ENCODE results near the gene C14orf93. TPM values are rescaled to one million over a fixed set of nuclear protein-coding genes. Genes with fewer than 3 reads are reported as not detected.

The C14orf93 gene
- total and polyA plus RNA-seq, 9 donors, result 8.8 to 15.9 (median 10.9) TPM

GRCh38 chr14:23054000-23054811, 44.3 kb upstream of the C14orf93 start:
- Histone ChIP-seq H3K4me3 (ENCODE audit: low read length) (no peak overlapping the region), H3K4me1 (ENCODE audit: control insufficient read depth, insufficient read depth, low read length) (peaks cover 20% of the 10 kb centered on the region), H3K9me3 (replicated peaks; ENCODE audit: control insufficient read depth, low read depth, low read length) (no peaks in the 10 kb centered on the region), H3K36me3 (ENCODE audit: control insufficient read depth, insufficient read depth, low read length) (peaks cover 11% of the 10 kb centered on the region), H3K27ac (ENCODE audit: low read length) (no peak overlapping the region), H3K27me3 (ENCODE audit: control insufficient read depth, insufficient read depth, low read length) (no peaks in the 10 kb centered on the region)
- no peak for DNase-seq
- WGBS (ENCODE audit: insufficient coverage), result 63% methylated on average over 9 of the region's 17 CpGs

- WGBS (ENCODE audit: insufficient coverage), result 98% methylated on average over 4 of the region's 10 CpGs
- no peak overlapping the region for H3K27ac ChIP-seq (ENCODE audit: low read length)
- DNase-seq, result no peak
- no peak overlapping the region for H3K4me3 ChIP-seq (ENCODE audit: low read length)
- H3K4me1 ChIP-seq (ENCODE audit: control insufficient read depth, insufficient read depth, low read length), result peaks cover 20% of the 10 kb centered on the region
- no peaks in the 10 kb centered on the region for H3K27me3 ChIP-seq (ENCODE audit: control insufficient read depth, insufficient read depth, low read length)
- H3K36me3 ChIP-seq (ENCODE audit: control insufficient read depth, insufficient read depth, low read length), result peaks cover 8% of the 10 kb centered on the region
- no peaks in the 10 kb centered on the region for H3K9me3 ChIP-seq (replicated peaks; ENCODE audit: control insufficient read depth, low read depth, low read length)
Measured at GRCh38 chr14:23053426-23053825, 43.5 kb upstream of the C14orf93 start.

GRCh38 chr14:23052671-23053070, 42.7 kb upstream of the C14orf93 start:
- no peaks in the 10 kb centered on the region for H3K27me3 ChIP-seq (ENCODE audit: control insufficient read depth, insufficient read depth, low read length)
- WGBS (ENCODE audit: insufficient coverage), result no CpG with 5 or more reads among the region's 3 CpGs
- H3K27ac ChIP-seq (ENCODE audit: low read length), result no peak overlapping the region
- DNase-seq, result no peak
- H3K4me1 ChIP-seq (ENCODE audit: control insufficient read depth, insufficient read depth, low read length), result peaks cover 18% of the 10 kb centered on the region
- H3K9me3 ChIP-seq (replicated peaks; ENCODE audit: control insufficient read depth, low read depth, low read length), result no peaks in the 10 kb centered on the region
- H3K36me3 ChIP-seq (ENCODE audit: control insufficient read depth, insufficient read depth, low read length), result peaks cover 7% of the 10 kb centered on the region
- no peak overlapping the region for H3K4me3 ChIP-seq (ENCODE audit: low read length)

- peaks cover 18% of the 10 kb centered on the region for H3K4me1 ChIP-seq (ENCODE audit: control insufficient read depth, insufficient read depth, low read length)
- WGBS (ENCODE audit: insufficient coverage), result 75% methylated on average over 6 of the region's 14 CpGs
- no peaks in the 10 kb centered on the region for H3K27me3 ChIP-seq (ENCODE audit: control insufficient read depth, insufficient read depth, low read length)
- H3K4me3 ChIP-seq (ENCODE audit: low read length), result no peak overlapping the region
- no peak for DNase-seq
- H3K27ac ChIP-seq (ENCODE audit: low read length), result no peak overlapping the region
- H3K36me3 ChIP-seq (ENCODE audit: control insufficient read depth, insufficient read depth, low read length), result peaks cover 7% of the 10 kb centered on the region
- H3K9me3 ChIP-seq (replicated peaks; ENCODE audit: control insufficient read depth, low read depth, low read length), result no peaks in the 10 kb centered on the region
Measured at GRCh38 chr14:23052182-23052623, 42.3 kb upstream of the C14orf93 start.

GRCh38 chr14:23051141-23052057, 41.5 kb upstream of the C14orf93 start:
- H3K27ac ChIP-seq (ENCODE audit: low read length), result no peak overlapping the region
- H3K36me3 ChIP-seq (ENCODE audit: control insufficient read depth, insufficient read depth, low read length), result peaks cover 7% of the 10 kb centered on the region
- WGBS (ENCODE audit: insufficient coverage), result 33% methylated on average over 1 of the region's 5 CpGs
- H3K4me3 ChIP-seq (ENCODE audit: low read length), result no peak overlapping the region
- DNase-seq, result no peak
- no peaks in the 10 kb centered on the region for H3K9me3 ChIP-seq (replicated peaks; ENCODE audit: control insufficient read depth, low read depth, low read length)
- no peaks in the 10 kb centered on the region for H3K27me3 ChIP-seq (ENCODE audit: control insufficient read depth, insufficient read depth, low read length)
- H3K4me1 ChIP-seq (ENCODE audit: control insufficient read depth, insufficient read depth, low read length), result peaks cover 11% of the 10 kb centered on the region

GRCh38 chr14:23049011-23049410, 39.1 kb upstream of the C14orf93 start:
- Histone ChIP-seq H3K27ac (ENCODE audit: low read length) (no peak overlapping the region), H3K9me3 (replicated peaks; ENCODE audit: control insufficient read depth, low read depth, low read length) (no peaks in the 10 kb centered on the region), H3K36me3 (ENCODE audit: control insufficient read depth, insufficient read depth, low read length) (peaks cover 7% of the 10 kb centered on the region), H3K27me3 (ENCODE audit: control insufficient read depth, insufficient read depth, low read length) (no peaks in the 10 kb centered on the region), H3K4me1 (ENCODE audit: control insufficient read depth, insufficient read depth, low read length) (peaks cover 3% of the 10 kb centered on the region), H3K4me3 (ENCODE audit: low read length) (no peak overlapping the region)
- 98% methylated on average over 7 of the region's 9 CpGs for WGBS (ENCODE audit: insufficient coverage)
- DNase-seq, result no peak

- H3K27me3 ChIP-seq (ENCODE audit: control insufficient read depth, insufficient read depth, low read length), result no peaks in the 10 kb centered on the region
- WGBS (ENCODE audit: insufficient coverage), result 75% methylated on average over 73 of the region's 85 CpGs
- H3K4me3 ChIP-seq (ENCODE audit: low read length), result no peak overlapping the region
- DNase-seq, result no peak
- peaks cover 7% of the 10 kb centered on the region for H3K36me3 ChIP-seq (ENCODE audit: control insufficient read depth, insufficient read depth, low read length)
- H3K4me1 ChIP-seq (ENCODE audit: control insufficient read depth, insufficient read depth, low read length), result peaks cover 6% of the 10 kb centered on the region
- H3K27ac ChIP-seq (ENCODE audit: low read length), result peak overlapping the region; percentile 49
- H3K9me3 ChIP-seq (replicated peaks; ENCODE audit: control insufficient read depth, low read depth, low read length), result no peaks in the 10 kb centered on the region
Measured at GRCh38 chr14:23047751-23048693, 38.1 kb upstream of the C14orf93 start.

GRCh38 chr14:23047034-23047634, 37.2 kb upstream of the C14orf93 start:
- WGBS (ENCODE audit: insufficient coverage), result 62% methylated on average over 4 of the region's 6 CpGs
- H3K4me3 ChIP-seq (ENCODE audit: low read length), result no peak overlapping the region
- H3K27ac ChIP-seq (ENCODE audit: low read length), result peak overlapping the region; percentile 49

More at GRCh38 chr14:23047034-23047634, 37.2 kb upstream of the C14orf93 start:
- H3K9me3 ChIP-seq (replicated peaks; ENCODE audit: control insufficient read depth, low read depth, low read length), result no peaks in the 10 kb centered on the region
- DNase-seq, result no peak
- H3K36me3 ChIP-seq (ENCODE audit: control insufficient read depth, insufficient read depth, low read length), result peaks cover 7% of the 10 kb centered on the region
- H3K4me1 ChIP-seq (ENCODE audit: control insufficient read depth, insufficient read depth, low read length), result peaks cover 6% of the 10 kb centered on the region
- no peaks in the 10 kb centered on the region for H3K27me3 ChIP-seq (ENCODE audit: control insufficient read depth, insufficient read depth, low read length)

All from muscle of leg (tissue), 11 donors.